Measurements from ENCODE around the gene ATP5F1D.
"Not testable (repeated sequence)": the region's sequence is repeated elsewhere in the genome, so short reads cannot be mapped to it uniquely, and the experiment has no call there.

The ATP5F1D gene

DNA sequence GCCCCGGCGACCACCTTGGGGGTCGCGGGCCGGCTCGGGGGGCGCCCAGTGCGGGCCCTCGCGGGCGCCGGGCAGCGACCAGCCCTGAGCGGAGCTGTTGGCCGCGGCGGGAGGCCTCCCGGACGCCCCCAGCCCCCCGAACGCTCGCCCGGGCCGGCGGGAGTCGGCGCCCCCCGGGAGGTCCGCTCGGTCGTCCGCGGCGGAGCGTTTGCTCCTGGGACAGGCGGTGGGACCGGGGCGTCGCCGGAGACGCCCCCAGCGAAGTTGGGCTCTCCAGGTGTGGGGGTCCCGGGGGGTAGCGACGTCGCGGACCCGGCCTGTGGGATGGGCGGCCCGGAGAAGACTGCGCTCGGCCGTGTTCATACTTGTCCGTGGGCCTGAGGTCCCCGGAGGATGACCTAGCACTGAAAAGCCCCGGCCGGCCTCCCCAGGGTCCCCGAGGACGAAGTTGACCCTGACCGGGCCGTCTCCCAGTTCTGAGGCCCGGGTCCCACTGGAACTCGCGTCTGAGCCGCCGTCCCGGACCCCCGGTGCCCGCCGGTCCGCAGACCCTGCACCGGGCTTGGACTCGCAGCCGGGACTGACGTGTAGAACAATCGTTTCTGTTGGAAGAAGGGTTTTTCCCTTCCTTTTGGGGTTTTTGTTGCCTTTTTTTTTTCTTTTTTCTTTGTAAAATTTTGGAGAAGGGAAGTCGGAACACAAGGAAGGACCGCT is 35.2 kb upstream of the ATP5F1D start:
- Histone ChIP-seq H3K27me3 (ENCODE audit: insufficient read depth, low read depth) (no peaks in the 10 kb centered on the region), H3K36me3 (ENCODE audit: insufficient read depth) (no peaks in the 10 kb centered on the region), H3K4me1 (ENCODE audit: low read depth, poor library complexity, severe bottlenecking) (peaks cover 32% of the 10 kb centered on the region), H3K9ac (peak overlapping the region; percentile 18; the same call in 1 of the 2 replicates), H3K27ac (no peak overlapping the region), H3K4me3 (IDR thresholded peaks at IDR 0.05; ENCODE audit: insufficient read depth, low read depth, low read length) (no peak overlapping the region), H3K4me2 (peak overlapping the region; percentile 77), H4K20me1 (ENCODE audit: insufficient read depth) (no peaks in the 10 kb centered on the region), H3K79me2 (ENCODE audit: insufficient read depth, low read depth) (peaks cover 49% of the 10 kb centered on the region), H2AFZ (ENCODE audit: low read depth) (no peak overlapping the region; the same call in 1 of the 2 replicates)
- no peak for TF ChIP-seq CTCF (conservative IDR thresholded peaks at IDR 0.05; ENCODE audit: low read depth, low read length)

DNA sequence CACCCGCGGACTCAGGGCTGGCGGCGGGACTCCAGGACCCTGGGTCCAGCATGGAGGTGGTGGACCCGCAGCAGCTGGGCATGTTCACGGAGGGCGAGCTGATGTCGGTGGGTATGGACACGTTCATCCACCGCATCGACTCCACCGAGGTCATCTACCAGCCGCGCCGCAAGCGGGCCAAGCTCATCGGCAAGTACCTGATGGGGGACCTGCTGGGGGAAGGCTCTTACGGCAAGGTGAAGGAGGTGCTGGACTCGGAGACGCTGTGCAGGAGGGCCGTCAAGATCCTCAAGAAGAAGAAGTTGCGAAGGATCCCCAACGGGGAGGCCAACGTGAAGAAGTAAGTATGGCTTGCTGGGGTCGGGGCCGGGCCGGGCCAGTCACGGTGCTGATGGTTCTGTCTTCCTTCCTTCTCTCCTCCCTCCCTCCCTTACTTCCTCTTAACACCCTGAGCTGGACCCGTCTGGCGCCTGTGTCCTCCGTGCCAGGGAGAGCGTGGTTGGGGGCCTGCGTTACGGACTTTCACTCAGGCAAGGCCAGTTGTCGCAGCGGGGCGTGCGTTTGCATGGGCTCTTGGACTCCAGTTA is 34.6 kb upstream of the ATP5F1D start:
- H3K27me3 ChIP-seq (ENCODE audit: insufficient read depth, low read depth): no peaks in the 10 kb centered on the region
- no peaks in the 10 kb centered on the region for H4K20me1 ChIP-seq (ENCODE audit: insufficient read depth)
- H2AFZ ChIP-seq (ENCODE audit: low read depth): no peak overlapping the region
- H3K79me2 ChIP-seq (ENCODE audit: insufficient read depth, low read depth): peaks cover 55% of the 10 kb centered on the region
- H3K4me1 ChIP-seq (ENCODE audit: low read depth, poor library complexity, severe bottlenecking): peaks cover 32% of the 10 kb centered on the region
- no peak overlapping the region for H3K4me3 ChIP-seq (IDR thresholded peaks at IDR 0.05; ENCODE audit: insufficient read depth, low read depth, low read length)
- H3K36me3 ChIP-seq (ENCODE audit: insufficient read depth): no peaks in the 10 kb centered on the region
- H3K9ac ChIP-seq: no peak overlapping the region; the same call in 1 of the 2 replicates
- TF ChIP-seq CTCF (conservative IDR thresholded peaks at IDR 0.05; ENCODE audit: low read depth, low read length): no peak
- H3K27ac ChIP-seq: no peak overlapping the region
- peak overlapping the region; percentile 77 for H3K4me2 ChIP-seq

DNA sequence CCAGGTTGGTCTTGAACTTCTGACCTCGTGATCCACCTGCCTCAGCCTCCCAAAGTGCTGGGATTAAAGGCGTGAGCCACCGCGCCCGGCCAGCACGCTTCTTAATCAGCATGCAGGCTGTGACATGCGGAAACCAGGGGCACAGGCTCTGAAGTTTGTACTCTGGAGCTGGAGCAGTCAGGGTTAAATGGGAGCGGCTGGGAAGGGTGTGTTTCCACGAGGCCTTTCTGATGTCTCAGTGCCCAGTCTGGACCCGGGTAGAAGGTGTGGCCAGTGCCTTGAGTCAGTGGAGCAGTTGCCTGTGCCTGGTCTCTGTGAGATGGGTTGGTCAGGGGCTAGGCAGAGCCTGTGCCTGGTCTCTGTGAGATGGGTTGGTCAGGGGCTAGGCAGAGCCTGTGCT is 32.7 kb upstream of the ATP5F1D start:
- not testable (repeated sequence) for H3K4me2 ChIP-seq; H3K27ac ChIP-seq; H3K36me3 ChIP-seq (ENCODE audit: insufficient read depth); H3K27me3 ChIP-seq (ENCODE audit: insufficient read depth, low read depth); H3K9ac ChIP-seq; H2AFZ ChIP-seq (ENCODE audit: low read depth); H3K4me3 ChIP-seq (IDR thresholded peaks at IDR 0.05; ENCODE audit: insufficient read depth, low read depth, low read length); H4K20me1 ChIP-seq (ENCODE audit: insufficient read depth)
- Histone ChIP-seq H3K79me2 (ENCODE audit: insufficient read depth, low read depth) (peaks cover 56% of the 10 kb centered on the region), H3K4me1 (ENCODE audit: low read depth, poor library complexity, severe bottlenecking) (peaks cover 24% of the 10 kb centered on the region)

GRCh38 chr19:1210227-1210538 is 31.4 kb upstream of the ATP5F1D start:
- TF ChIP-seq CTCF (conservative IDR thresholded peaks at IDR 0.05; ENCODE audit: low read depth, low read length): no peak
- Histone ChIP-seq H3K27me3 (ENCODE audit: insufficient read depth, low read depth) (no peaks in the 10 kb centered on the region), H3K79me2 (ENCODE audit: insufficient read depth, low read depth) (peaks cover 62% of the 10 kb centered on the region), H4K20me1 (ENCODE audit: insufficient read depth) (no peaks in the 10 kb centered on the region), H3K4me1 (ENCODE audit: low read depth, poor library complexity, severe bottlenecking) (peaks cover 11% of the 10 kb centered on the region), H3K27ac (no peak overlapping the region), H3K36me3 (ENCODE audit: insufficient read depth) (no peaks in the 10 kb centered on the region), H3K4me2 (no peak overlapping the region), H3K9ac (no peak overlapping the region), H3K4me3 (IDR thresholded peaks at IDR 0.05; ENCODE audit: insufficient read depth, low read depth, low read length) (no peak overlapping the region), H2AFZ (ENCODE audit: low read depth) (no peak overlapping the region)
